Natural killer cell (primary cell): Measurements from ENCODE around the gene MTCH1. TPM values are rescaled to one million over a fixed set of nuclear protein-coding genes. Genes with fewer than 3 reads are reported as not detected.

Source experiments
- ATAC-seq, 3 donors: fragments of 150-1000 bp in 2 of 3; fragments of 200-7000 bp in 1 of 3; cut with Tn5 transposase; 1 replicate in 1 of 3; 2 replicates in 2 of 3; pipeline ENCODE4 v1.10.0; 2021; ENCODE audit warnings: mild to moderate bottlenecking in 2 of 3, moderate library complexity in 2 of 3
- DNase-seq, 2 donors: peaks; one replicate each; pipeline versions ENCODE4 v3.0.0 to v3.0.0-alpha.2; 2013 to 2021; ENCODE audit warnings: mixed read lengths in 1 of 2
- H3K27ac ChIP-seq: one replicate; pipeline ENCODE4 v1.5.1; 2013; ENCODE audit warnings: mild to moderate bottlenecking, low read length
- H3K27me3 ChIP-seq: one replicate; pipeline ENCODE4 v1.6.1; 2013; ENCODE audit warnings: low read length; ENCODE audit not compliant: control insufficient read depth, insufficient read depth
- H3K36me3 ChIP-seq: one replicate; pipeline ENCODE4 v1.6.1; 2013; ENCODE audit warnings: low read length; ENCODE audit not compliant: control insufficient read depth, insufficient read depth
- H3K4me1 ChIP-seq: one replicate; pipeline ENCODE4 v1.6.1; 2013; ENCODE audit warnings: low read length; ENCODE audit not compliant: control insufficient read depth, insufficient read depth
- H3K4me3 ChIP-seq: one replicate; pipeline ENCODE4 v1.5.1; 2013; ENCODE audit warnings: low read length
- H3K9me3 ChIP-seq: one replicate; pipeline ENCODE4 v1.6.1; 2013; ENCODE audit warnings: low read length; ENCODE audit not compliant: control insufficient read depth, insufficient read depth
- H3K27ac Mint-ChIP-seq, 2 donors: one replicate each; pipeline ENCODE4 v1.8.0; 2022; ENCODE audit warnings: mild to moderate bottlenecking in 2 of 2, mixed read lengths in 2 of 2, moderate library complexity in 1 of 2
- H3K27me3 Mint-ChIP-seq, 2 donors: one replicate each; pipeline ENCODE4 v1.8.0; 2022; ENCODE audit warnings: low read depth in 2 of 2, mixed read lengths in 2 of 2
- H3K36me3 Mint-ChIP-seq: one replicate; pipeline ENCODE4 v1.8.0; 2022; ENCODE audit warnings: mixed read lengths
- H3K4me1 Mint-ChIP-seq, 2 donors: one replicate each; pipeline ENCODE4 v1.8.0; 2022; ENCODE audit warnings: mixed read lengths in 2 of 2
- H3K4me3 Mint-ChIP-seq: one replicate; pipeline ENCODE4 v1.8.0; 2022; ENCODE audit warnings: mild to moderate bottlenecking, moderate library complexity, mixed read lengths
- H3K9me3 Mint-ChIP-seq, 2 donors: one replicate each; pipeline ENCODE4 v1.8.0; 2022; ENCODE audit warnings: mixed read lengths in 2 of 2
- WGBS: methylation state at CpG from one replicate; pipeline ENCODE4 v1.1.7; 2013; ENCODE audit warnings: missing lambda C conversion rate; ENCODE audit not compliant: insufficient coverage; 5-methylcytosine and 5-hydroxymethylcytosine counted together
- intact Hi-C: fragments of 100-400 bp; cut with micrococcal nuclease; formaldehyde crosslinking; loops from one replicate; pipeline ENCODE4 v1.14.2; 2022
- total RNA-seq, 4 donors: library from RNA; stranded (reverse); fragments of 120-200 nt in 1 of 4; gene quantifications; one replicate each; pipeline versions ENCODE4 v1.2.3 to v1.2.4, GENCODE V29; 2013 to 2022
- TF ChIP-seq, protein P1 (sequence below): fragments of 200-600 bp; IDR thresholded peaks from one replicate; pipeline ENCODE4 v1.8.0; 2022; ENCODE audit warnings: antibody characterized with exemption

Gene MTCH1
- total RNA-seq, 3 donors from 2014 or later (not counting 1 experiment from before 2014, with no cell fraction given) = 158 to 180 (median 162) TPM

GRCh38 chr6:36971921-36972673 is 13.9 kb downstream of the MTCH1 start:
- H3K27ac ChIP-seq = no peak overlapping the region
- intact Hi-C loops = no loop called here
- no peaks in the 10 kb centered on the region for H3K27me3 ChIP-seq
- no peak overlapping the region for H3K4me3 ChIP-seq
- WGBS = 97% methylated on average over 14 of the region's 14 CpGs
- Mint-ChIP-seq H3K9me3 (no peaks in the 10 kb centered on the region), H3K36me3 (no peaks in the 10 kb centered on the region), H3K27me3 (no peaks in the 10 kb centered on the region), H3K4me3 (no peak overlapping the region), H3K27ac (no peak overlapping the region), H3K4me1 (no peaks in the 10 kb centered on the region)
- H3K36me3 ChIP-seq = peaks cover 98% of the 10 kb centered on the region
- ATAC-seq (no peak), DNase-seq (no peak)
- TF ChIP-seq, protein P1, sequence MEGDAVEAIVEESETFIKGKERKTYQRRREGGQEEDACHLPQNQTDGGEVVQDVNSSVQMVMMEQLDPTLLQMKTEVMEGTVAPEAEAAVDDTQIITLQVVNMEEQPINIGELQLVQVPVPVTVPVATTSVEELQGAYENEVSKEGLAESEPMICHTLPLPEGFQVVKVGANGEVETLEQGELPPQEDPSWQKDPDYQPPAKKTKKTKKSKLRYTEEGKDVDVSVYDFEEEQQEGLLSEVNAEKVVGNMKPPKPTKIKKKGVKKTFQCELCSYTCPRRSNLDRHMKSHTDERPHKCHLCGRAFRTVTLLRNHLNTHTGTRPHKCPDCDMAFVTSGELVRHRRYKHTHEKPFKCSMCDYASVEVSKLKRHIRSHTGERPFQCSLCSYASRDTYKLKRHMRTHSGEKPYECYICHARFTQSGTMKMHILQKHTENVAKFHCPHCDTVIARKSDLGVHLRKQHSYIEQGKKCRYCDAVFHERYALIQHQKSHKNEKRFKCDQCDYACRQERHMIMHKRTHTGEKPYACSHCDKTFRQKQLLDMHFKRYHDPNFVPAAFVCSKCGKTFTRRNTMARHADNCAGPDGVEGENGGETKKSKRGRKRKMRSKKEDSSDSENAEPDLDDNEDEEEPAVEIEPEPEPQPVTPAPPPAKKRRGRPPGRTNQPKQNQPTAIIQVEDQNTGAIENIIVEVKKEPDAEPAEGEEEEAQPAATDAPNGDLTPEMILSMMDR = no peak
- no peaks in the 10 kb centered on the region for H3K4me1 ChIP-seq
- H3K9me3 ChIP-seq = no peaks in the 10 kb centered on the region

DNA sequence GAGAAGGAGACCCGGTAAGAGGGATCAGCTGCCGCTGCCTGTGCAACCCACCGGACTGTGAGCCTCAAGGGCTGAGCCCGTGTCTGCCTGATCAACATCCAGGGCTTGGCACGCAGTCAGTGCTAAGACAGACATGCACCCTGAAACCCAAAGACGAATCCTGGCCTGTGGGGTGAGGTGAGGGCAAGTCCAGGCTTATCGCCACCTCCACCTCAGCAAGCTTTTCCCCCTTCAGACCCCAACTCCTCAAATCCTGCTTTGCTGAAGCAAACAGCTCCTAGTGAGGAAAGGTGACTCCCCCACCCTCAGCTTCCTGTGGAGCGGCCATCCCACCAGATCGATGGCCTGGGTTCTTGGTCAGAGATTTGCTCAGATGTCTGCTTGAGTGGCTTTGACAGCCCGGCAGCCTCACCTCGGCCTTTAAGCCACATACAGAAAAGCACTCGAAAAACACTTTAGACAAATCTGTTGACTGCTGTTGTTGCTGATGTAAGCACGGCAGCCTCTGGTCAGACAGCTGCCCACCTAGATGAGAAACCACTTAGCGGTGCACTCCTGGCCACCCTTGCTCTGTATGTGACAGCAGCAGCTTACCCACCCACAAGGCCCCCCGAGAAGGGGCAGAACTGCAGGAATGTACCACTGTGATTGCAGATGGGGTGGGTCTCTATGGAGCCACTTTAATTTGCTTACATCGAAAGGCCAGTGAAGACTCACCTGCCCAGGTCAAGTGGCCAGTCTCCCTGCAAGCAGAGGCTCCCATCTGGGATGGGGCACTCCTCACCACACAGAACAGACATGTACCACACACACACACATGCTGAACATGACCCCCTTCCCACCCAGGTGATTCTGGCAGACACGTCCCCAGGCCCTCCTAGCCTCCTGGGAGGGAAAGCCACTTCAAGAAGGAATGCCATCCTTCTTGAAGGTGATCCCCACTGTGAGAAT is 14.8 kb downstream of the MTCH1 start:
- Mint-ChIP-seq H3K4me3 (no peak overlapping the region), H3K9me3 (no peaks in the 10 kb centered on the region), H3K27me3 (no peaks in the 10 kb centered on the region), H3K27ac (no peak overlapping the region), H3K4me1 (no peaks in the 10 kb centered on the region), H3K36me3 (no peaks in the 10 kb centered on the region)
- 83% methylated on average over 16 of the region's 17 CpGs for WGBS
- no peak overlapping the region for H3K27ac ChIP-seq
- TF ChIP-seq, protein P1 = no peak
- H3K9me3 ChIP-seq = no peaks in the 10 kb centered on the region
- no peak for DNase-seq
- ATAC-seq = no peak
- intact Hi-C loops = no loop called here
- H3K4me3 ChIP-seq = no peak overlapping the region
- H3K36me3 ChIP-seq = peaks cover 89% of the 10 kb centered on the region
- no peaks in the 10 kb centered on the region for H3K4me1 ChIP-seq
- H3K27me3 ChIP-seq = no peaks in the 10 kb centered on the region

- no peak overlapping the region for H3K27ac Mint-ChIP-seq
- no peak overlapping the region for H3K4me3 Mint-ChIP-seq
- no peaks in the 10 kb centered on the region for H3K9me3 Mint-ChIP-seq
- no peaks in the 10 kb centered on the region for H3K4me1 Mint-ChIP-seq
- H3K27ac ChIP-seq = no peak overlapping the region
- H3K36me3 Mint-ChIP-seq = no peaks in the 10 kb centered on the region
- H3K36me3 ChIP-seq = peaks cover 80% of the 10 kb centered on the region
- intact Hi-C loops = no loop called here
- H3K4me3 ChIP-seq = no peak overlapping the region
- H3K27me3 ChIP-seq = no peaks in the 10 kb centered on the region
- TF ChIP-seq, protein P1 = no peak
- 98% methylated on average over 17 of the region's 17 CpGs for WGBS
- no peaks in the 10 kb centered on the region for H3K27me3 Mint-ChIP-seq
- no peaks in the 10 kb centered on the region for H3K9me3 ChIP-seq
- H3K4me1 ChIP-seq = no peaks in the 10 kb centered on the region
- ATAC-seq (no peak), DNase-seq (no peak)
Observed at GRCh38 chr6:36969988-36970891, 15.8 kb downstream of the MTCH1 start.
